CD4-positive, alpha-beta T cell treated with Interleukin-2 at 100 ng/mL for 4 hours (primary cell): ENCODE measurements around the gene SRSF5.
A peak's percentile ranks its signal among the peaks of the same experiment; 100 is the strongest.
"Not testable (repeated sequence)": the region's sequence is repeated elsewhere in the genome, so short reads cannot be mapped to it uniquely, and the experiment has no call there.

Source experiments
- DNase-seq: peaks from one replicate; pipeline ENCODE4 v3.0.0-alpha.2; 2020; ENCODE audit warnings: low spot score

The SRSF5 gene

DNA sequence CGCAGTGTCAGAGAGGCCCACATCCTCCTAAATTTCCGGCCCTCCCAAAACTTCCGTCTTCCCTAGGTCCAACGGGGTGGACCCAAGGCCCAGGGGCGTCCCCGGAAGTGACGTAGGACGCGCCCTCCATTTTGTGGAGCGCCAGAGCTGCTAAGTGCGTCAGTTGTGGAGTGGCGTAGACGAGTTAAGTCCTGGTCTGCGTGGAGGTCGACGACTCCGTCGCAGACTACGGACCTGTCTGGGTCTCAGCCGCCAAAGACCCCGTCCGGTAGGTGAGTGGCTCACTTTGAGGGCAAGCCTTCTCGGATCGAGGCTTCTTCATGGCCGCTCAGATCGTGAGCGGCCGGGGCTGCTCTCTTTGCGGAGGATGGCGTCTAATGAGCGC is at the start of gene SRSF5:
TSS of gene SRSF5 (plus strand) at position 159 of the 385 bp plus-strand sequence. CDS start 1,015 bp downstream, outside the sequence.
- DNase-seq, result peak; percentile 94

DNA sequence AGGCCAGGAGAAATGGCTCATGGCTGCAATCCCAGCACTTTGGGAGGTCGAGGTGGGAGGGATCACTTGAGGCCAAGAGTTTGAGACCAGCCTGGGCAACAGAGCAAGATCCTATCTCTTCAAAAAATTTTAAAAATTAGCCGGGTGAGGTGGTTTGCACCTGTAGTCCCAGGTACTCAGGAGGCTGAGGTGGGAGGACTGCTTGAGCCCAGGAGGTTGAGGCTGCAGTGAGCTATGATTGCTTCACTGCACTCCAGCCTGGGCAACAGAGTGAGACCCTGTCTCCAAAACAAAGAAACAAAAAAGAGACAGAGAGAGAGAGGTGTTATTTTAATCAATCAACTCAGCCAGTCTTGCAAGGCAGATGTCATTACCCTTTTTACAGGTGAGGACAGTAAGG is 48.3 kb upstream of the SRSF5 start:
- not testable (repeated sequence) for DNase-seq

DNA sequence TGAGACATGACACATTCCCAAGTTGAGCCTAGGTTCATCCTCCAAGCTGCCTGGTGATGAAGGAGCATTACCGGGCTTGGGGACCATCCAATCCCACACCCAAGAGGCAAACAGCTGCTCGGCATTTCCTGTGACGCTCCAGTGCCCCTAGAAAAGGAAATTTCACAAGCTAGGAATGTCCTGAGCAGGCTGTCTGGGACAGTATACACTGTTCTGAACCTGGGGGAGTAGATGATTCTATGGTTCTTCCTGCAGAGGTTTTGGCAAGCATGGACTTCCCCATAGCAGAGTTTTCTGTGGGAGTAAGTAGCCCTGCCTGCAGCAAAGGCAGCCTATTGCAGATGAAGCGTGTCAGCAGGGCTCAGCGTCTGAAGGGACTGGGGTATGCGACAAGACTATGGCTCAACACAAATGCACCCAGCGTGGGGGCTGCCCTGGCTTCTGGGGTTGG is 47.4 kb upstream of the SRSF5 start:
- no peak for DNase-seq

DNA sequence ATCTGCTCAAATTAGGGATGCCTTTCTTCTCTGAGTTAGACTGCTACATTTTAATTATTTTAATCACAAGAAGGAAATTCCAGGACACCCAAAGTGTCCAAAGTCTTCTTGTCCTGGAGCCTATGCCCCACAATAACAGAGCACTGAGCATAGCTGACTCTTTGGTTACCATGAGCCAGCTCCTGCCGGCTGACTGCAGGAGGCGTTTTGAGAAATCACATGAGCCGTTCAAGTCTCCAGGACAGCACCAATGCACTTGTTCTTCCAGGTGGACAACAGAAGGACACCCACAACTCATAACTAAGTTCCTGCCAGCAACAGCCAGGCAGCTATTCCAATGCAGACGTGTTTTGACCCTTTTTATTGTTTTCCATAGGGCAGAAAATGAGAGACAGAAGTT is 46.0 kb upstream of the SRSF5 start:
- no peak for DNase-seq

DNA sequence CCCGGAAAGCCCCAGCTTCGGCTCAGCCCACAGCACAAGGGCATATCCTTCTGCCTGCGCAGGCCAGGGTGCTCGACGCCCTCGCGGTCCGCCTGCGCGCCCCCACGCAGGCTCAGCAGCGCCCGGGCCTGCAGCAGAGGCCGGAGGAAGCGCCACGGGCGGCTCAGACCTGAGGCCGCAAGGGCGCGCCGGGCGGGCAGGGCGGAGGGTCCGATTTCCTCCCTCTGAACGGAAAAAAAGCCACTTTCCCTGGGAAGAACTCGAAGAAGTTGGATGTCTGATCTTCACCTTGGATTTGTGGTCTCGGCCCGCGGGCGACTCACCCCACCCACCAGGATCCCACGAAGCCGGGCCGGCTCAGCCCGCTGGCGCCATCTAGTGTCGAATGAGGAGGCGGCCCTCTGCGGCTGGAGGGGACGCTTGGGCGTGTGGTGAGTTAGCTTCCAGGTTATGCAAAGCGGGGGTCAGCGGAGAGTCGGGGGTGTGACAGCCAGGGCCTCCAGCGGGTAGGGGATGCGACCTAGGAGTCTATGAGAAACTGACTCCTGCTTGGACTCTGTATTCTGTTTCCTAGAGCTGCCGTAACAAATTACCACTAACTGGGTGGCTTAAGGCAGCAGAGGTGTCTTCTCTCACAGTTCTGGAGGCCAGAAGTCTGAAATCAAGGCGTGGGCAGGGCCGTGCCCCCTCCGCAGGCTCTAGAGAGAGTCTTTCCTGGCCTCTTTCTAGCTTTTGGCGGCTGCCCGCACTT is 40.0 kb upstream of the SRSF5 start:
- peak; percentile 87 for DNase-seq

DNA sequence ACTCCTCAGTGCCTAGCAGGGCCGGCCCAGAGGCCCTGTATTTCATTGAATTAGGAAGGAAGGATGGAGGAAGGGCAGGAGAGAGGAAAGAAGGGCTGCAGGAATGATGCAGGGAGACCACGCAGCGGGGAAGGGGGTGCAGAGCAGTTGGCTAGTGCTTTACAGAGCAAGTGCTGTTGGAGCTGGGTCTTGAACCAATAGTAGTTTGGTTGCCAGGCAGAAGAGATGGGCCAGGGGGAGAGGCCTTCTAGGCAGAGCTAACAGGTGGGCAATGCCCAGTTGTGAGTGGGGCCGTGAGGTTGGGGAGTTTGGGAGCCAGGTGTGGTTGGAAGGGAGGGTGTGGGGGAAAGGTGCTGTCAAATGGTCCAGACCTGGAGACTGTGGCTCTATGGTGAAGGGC is 39.1 kb upstream of the SRSF5 start:
- DNase-seq, result no peak

DNA sequence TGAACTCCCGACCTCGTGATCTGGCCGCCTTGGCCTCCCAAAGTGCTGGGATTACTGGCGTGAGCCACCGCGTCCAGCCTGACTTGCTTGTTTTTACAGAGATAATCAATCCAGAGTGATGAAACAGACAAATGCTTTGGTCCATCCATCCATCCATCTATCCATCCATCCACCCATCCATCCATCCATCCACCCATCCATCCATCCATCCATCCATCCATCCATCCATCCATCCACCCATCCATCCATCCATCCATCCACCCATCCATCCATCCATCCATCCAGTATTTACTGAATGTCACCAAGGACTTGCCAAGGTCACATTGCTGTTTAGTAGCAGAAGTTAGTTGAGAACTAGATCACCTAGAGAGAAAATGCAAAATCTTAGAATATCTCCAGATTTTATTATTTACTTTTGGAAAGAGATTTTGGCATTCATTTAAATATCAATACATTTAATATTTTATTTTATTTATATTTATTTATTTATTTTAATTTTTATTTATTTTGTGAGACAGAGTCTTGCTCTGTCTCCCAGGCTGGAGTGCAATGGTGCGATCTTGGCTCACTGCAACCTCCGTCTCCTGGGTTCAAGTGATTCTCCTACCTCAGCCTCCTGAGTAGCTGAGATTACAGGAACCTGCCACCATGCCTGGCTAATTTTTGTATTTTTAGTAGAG is 34.9 kb upstream of the SRSF5 start:
- not testable (repeated sequence) for DNase-seq

DNA sequence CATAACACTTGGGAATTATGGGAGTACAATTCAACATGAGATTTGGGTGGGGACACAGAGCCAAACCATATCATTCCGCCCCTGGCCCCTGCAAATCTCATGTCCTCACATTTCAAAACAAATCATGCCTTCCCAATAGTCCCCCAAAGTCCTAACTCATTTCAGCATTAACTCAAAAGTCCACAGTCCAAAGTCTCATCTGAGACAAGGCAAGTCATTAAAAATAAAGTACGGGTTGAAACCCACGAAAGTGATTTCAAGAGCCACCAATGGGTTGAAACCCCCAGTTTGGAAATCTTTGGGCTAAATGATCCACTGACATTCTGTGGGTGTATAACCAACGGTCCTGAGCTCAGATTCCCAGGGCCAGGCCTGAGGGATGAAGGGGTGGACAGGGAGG is 30.5 kb upstream of the SRSF5 start:
- DNase-seq, result not testable (repeated sequence)

DNA sequence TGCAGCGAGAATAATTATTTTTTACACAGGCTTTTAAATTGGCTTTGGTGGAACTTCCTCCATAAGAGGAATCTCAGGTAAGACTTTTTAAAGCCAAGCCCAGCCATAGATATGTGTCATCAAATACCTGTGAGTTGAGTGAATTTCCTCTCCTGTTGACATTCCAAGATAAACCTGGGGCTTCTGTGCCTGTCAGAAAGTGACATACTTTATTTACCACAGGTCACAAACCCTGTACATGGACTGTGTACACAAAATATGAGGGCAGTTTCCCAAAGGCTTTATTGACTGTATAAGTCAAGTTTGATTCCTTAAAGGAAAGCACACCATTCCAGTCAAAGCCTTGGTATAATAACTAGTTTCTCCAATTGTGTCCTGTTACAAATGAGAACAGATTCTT is 25.9 kb upstream of the SRSF5 start:
- DNase-seq, result no peak

DNA sequence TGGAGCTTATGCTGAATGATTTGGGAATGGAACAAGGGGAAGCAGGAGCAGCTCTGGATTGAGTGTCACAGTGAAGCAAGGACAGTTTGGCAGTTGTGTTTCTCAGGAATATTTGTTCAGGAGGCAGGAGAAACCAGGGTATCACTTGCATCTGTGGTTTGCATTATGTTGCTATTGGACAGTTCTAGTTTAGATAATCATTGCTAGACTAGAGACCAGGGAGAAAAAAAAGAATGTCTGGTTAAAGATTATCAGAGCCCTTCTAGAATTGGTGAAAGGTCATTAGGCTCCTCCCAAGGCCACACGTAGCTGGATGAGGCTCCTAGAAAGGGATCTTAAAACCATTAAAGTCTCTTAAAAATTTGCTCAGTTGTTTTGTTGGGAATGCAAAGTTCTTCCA is 17.0 kb upstream of the SRSF5 start:
- DNase-seq, result no peak

DNA sequence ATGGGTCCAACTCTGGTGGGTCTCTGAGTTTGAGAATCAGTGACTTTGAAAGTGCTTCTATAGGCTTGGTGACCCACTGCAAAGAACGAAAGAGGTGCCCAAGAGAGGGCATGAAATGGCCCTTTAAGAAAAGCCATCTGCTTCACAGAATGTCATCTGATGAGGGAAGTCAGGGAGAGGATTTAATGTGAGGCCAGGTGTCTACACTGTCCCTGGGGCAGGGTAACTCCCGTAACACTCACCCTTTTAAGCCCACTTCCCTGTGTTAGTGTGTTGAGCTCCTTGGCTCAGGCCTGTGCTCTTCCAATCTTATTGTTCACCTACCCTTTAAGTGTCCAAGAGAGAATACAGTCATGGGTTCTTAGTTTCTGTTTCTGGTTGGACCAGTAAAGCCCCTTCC is 16.4 kb upstream of the SRSF5 start:
- DNase-seq, result no peak

DNA sequence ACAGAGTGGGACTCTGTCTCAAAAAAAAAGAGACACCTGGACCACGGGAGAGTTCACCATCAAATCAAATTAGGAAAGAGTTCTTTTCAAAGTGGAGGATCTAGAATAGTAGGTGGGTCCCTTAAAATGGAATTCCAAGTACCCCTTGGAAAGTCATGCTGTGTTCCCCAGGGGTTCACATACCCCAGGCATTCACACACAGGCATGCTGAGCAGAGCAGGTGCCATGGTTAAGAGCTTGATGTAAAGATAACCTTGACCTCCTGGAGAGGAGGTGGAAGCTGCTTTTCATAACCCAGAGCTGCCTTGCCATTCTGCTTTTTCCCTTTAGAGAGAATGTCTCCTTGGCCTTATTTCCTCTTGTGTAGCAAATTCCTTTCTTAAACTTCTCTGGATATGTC is 14.2 kb upstream of the SRSF5 start:
- no peak for DNase-seq

DNA sequence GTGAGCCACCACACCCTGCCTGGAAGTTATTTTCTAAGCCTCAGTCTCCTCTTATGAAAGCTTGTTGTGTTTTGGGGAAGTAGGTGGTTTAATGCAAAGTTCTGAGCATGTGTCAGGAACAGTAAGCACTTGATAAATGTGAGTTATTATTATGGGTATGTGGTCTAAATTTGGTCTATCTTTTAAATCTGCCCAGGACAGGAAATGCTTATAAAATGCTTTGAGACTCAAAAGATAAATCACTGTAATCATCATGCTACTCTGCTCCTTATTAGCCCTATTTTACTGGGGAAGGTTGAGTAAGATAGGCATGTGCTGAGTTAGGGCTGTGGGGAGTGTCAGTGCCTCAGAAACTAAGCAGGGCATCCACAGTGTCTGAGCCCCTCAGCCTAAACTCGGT is 13.1 kb upstream of the SRSF5 start:
- DNase-seq, result no peak

DNA sequence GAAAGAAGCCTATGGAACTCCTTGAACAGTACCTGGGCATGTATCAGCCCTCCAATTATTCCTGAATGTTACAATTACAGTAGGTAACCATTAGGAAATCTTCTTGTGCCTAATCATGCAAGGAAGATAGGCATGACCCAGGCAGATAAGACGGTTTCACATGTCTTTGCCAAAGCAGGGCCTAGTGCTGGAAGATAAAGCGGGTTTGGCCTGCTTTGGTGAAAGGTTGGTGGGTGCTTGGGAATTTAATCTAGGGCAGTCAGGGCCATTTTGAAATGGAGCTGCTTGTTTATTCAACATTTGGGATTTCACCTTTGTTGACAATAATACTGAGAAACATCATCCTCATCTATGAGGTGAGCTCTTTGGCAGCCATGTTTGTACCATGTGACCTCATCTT is 12.5 kb upstream of the SRSF5 start:
- no peak for DNase-seq

DNA sequence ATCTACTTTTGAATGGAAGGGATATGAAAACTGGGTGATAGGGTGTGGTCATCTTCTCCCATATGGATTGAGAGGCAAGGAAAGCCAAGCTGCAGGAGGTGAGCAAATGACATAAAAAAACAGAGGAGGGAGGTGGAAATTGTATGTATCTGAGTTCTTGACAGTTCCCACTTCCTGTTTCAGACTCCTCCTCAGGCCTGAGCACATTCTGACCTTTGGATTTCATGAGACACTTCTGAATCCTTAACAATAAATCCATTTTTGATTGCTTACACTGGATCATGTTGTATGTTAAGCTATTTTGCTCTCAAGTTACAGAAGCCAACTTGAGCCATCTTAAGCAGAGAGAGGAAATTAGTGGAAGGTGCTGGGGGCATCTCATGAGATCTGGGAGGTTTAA is 11.6 kb upstream of the SRSF5 start:
- DNase-seq, result no peak

DNA sequence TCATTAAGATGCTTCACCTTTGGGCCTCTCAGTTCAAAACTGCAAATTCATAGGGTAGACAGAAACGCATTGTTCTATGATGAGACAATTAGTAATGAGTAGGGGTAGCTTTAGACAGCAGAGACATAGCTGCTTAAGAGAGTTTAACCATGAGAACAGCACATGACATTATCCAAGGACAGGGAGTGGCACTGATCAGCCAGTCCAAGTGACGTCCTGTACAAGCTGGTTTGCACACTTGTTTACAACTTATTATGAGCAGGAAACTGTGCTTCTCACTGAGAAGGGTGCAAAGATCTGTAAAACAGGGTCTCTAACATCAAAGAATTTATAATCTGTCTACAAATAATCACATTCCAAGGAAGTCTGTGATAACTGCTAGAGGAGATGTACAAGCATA is 11.2 kb upstream of the SRSF5 start:
- DNase-seq, result no peak

DNA sequence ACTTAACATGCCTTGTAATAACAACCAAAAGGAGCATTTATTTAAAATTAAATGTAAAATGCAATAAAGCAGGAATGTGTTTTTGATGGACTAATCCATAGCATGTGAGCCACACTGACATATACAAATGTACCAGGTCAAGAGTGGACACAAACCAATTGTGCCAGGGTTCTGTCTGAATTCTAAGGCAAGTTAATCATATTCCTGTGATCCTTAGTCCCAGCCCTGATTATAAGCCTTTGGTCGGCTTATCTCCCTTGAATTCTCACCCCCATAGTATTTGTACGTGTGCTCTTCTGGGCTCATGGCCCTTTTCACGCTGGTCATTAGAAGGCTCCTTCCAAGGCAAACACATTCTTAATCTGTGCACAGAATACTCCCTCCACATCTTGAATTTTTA is 10.6 kb upstream of the SRSF5 start:
- DNase-seq, result no peak

DNA sequence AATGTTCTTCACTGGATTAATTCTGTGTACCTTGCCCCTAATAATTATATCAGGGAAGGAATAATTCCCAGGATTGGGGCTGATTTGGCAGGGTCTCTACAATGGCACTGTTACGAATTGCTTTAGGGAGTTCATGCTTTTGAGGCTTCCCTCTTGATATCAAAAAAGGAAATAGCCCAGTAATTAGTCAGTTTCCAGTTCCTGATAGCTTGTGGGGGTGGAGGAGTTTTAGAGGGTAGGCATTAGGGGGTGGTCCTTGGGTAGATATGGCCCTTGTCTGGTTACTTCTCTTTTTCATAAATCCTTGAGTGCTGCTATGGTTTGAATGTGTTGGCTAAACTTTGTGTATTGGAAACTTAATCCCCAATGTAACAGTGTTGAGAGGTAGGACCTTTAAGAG is 6.1 kb upstream of the SRSF5 start:
- DNase-seq, result no peak

DNA sequence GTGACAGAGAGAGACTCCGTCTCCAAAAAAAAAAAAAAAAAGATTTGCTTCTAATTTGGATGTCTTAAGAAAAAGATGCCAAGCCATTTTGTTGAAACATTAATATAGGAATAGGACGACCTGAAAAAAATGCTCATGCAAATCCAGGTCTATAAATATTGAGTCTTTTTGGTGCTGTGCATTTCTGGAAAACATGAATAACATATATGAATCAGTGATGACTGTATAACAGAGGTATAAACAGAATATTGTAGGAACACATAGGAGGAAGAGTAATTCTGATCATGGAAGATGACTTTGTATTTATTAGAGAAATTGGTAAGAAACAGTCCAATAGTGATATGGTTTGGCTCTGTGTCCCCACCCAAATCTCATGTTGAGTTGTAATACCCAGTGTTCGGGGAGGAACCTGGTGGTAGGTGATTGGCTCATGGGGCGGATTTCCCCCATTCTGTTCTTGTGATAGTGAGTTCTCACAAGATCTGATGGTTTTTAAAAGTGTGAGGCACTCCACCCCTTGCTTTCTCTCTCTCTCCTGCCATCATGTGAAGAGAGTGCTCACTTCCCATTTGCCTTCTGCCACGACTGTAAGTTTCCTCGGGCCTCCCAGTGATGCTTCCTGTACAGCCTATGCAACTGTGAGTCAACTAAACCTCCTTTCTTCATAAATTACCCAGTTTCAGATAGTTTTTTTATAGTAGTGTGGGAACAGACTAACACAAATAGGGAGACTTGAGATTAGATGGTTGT is 3.0 kb upstream of the SRSF5 start:
- no peak for DNase-seq

DNA sequence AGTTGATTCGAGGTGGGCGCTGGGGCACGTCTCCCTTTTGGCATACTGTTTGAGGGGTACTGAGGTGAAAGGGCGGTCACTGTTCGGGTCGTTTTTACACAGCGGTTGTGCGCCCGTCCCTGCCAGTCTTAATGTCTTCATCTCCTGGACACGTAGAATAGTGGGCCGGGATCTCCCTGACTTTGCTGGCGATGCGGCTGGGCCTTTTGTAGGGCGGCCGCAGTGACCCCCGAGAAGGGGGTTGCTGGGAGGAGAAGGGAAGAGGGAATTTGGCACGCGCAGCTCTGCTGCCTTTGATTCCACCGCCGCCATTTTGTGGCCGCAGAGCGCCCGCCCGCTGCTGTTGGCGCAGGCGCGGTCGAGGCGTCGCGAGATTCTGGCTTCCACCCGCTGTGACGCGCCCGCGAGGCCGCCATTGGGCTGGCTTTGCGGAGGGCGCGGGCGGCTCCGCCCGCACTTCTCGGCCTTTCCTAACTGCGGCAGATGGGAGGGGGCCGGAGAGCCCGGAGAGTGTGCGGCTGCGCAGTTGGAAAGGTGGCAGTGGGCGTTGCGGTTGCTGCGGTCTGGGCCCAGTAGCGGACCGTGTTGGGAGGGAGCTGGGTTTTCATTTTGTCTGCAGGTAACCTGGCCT is 542 bp downstream of the SRSF5 start:
- DNase-seq, result peak; percentile 91

DNA sequence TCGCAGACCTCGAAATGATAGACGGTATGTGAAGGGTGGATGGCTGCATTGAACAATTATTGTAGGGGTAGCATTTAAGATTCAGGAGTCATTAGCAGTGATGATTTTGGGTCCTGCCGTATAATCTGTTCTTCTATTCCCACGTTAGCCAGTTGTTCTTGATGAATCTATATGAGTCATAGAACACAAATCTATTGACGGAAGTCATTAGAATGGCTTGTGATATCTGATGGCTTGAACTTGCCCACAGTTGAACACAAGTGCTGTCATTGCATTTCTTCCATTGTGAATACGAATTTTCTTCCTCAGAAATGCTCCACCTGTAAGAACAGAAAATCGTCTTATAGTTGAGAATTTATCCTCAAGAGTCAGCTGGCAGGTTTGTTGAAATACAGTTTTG is 1.9 kb downstream of the SRSF5 start:
- peak; percentile 14 for DNase-seq

DNA sequence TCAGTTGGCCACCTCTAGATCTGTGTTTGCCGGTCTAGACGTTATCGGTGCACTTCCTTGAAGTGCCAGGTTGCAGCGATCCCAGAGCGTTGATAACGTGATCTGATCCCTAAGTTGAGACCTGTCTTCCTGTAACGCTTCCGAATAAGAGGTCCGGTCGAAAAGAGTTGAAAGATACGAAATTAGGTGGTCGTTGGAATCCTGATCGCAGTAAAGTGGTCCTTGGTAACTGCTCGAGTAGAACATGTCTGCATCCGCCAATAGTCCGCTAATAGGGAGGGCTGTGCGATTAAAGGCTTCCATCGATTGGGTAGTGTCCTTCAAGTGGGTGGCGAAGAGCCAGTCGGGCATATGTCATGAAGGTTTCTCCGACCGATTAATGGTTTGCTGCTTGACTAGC is 2.7 kb downstream of the SRSF5 start:
- no peak for DNase-seq

DNA sequence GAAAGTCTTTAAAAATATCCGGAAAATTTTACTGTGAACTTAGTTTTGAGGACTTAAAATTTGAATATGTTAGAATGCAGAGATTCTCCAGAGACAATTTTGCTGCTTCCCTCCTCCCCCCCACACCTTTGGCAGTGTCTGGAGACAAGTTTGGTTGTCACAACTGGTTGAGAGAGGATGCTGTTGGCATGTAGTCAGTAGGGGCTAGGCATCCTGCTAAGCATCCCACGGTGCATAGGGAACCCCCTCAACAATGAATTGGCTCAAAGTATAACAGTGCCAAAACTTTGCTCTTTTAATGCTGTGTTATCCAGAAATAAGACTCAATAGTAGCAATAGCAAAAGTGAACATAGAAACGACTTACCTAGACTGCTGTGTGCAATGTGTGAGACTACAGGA is 3.6 kb downstream of the SRSF5 start:
- DNase-seq, result no peak
